GM23338 (cell line): Measurements from ENCODE around the gene RNF114. TPM values are rescaled to one million over a fixed set of nuclear protein-coding genes. Genes with fewer than 3 reads are reported as not detected.

Experiments
- ATAC-seq: fragments of 200-7000 bp; cut with Tn5 transposase; 3 replicates; pipeline ENCODE4 v1.9.1; 2020
- DNase-seq: peaks from one replicate; pipeline ENCODE4 v3.0.0-alpha.2; 2015; ENCODE audit warnings: low spot score
- H2AFZ ChIP-seq: fragments of 200-600 bp; sonication (generic); 2 replicates; pipeline ENCODE4 v1.8.0; 2016; ENCODE audit warnings: antibody characterized with exemption, mild to moderate bottlenecking, moderate library complexity
- H3F3A ChIP-seq: fragments of 200-600 bp; sonication (generic); replicated peaks from 2 replicates; pipeline ENCODE4 v1.8.0; 2017; ENCODE audit warnings: antibody characterized with exemption, mixed run types, low read depth
- H3K27ac ChIP-seq: fragments of 200-600 bp; sonication (generic); 2 replicates; pipeline ENCODE4 v1.6.1; 2016; ENCODE audit warnings: low read depth
- H3K27me3 ChIP-seq: fragments of 200-600 bp; sonication (generic); 2 replicates; pipeline ENCODE4 v1.8.0; 2016; ENCODE audit warnings: mild to moderate bottlenecking, mixed run types, moderate library complexity; ENCODE audit not compliant: insufficient read depth
- H3K36me3 ChIP-seq: fragments of 200-600 bp; sonication (generic); 2 replicates; pipeline ENCODE4 v1.8.0; 2016; ENCODE audit warnings: mild to moderate bottlenecking; ENCODE audit not compliant: insufficient read depth
- H3K4me1 ChIP-seq: fragments of 200-600 bp; sonication (generic); 2 replicates; pipeline ENCODE4 v1.8.0; 2016; ENCODE audit warnings: mild to moderate bottlenecking, moderate library complexity; ENCODE audit not compliant: insufficient read depth
- H3K4me2 ChIP-seq: fragments of 200-600 bp; sonication (generic); 2 replicates; pipeline ENCODE4 v1.7.1; 2017; ENCODE audit warnings: mixed run types
- H3K4me3 ChIP-seq: fragments of 200-600 bp; sonication (generic); 2 replicates; pipeline ENCODE4 v1.6.1; 2016; ENCODE audit warnings: mixed run types
- H3K79me2 ChIP-seq: fragments of 200-600 bp; sonication (generic); replicated peaks from 2 replicates; pipeline ENCODE4 v1.8.0; 2017; ENCODE audit warnings: mild to moderate bottlenecking; ENCODE audit not compliant: insufficient read depth
- H3K9me2 ChIP-seq: fragments of 200-600 bp; sonication (generic); 2 replicates; pipeline ENCODE4 v1.8.0; 2017; ENCODE audit not compliant: insufficient read depth
- H4K20me1 ChIP-seq: fragments of 200-600 bp; sonication (generic); replicated peaks from 2 replicates; pipeline ENCODE4 v1.8.0; 2017; ENCODE audit warnings: mild to moderate bottlenecking; ENCODE audit not compliant: insufficient read depth
- H3K27ac Mint-ChIP-seq: 2 replicates; pipeline ENCODE4 v1.8.0; 2020; ENCODE audit warnings: inconsistent platforms, mild to moderate bottlenecking, moderate library complexity, mixed read lengths
- H3K27me3 Mint-ChIP-seq: 3 replicates; pipeline ENCODE4 v1.8.0; 2022; ENCODE audit warnings: low read depth, mild to moderate bottlenecking, moderate library complexity, mixed read lengths, inconsistent platforms; ENCODE audit not compliant: insufficient read depth, poor library complexity
- H3K36me3 Mint-ChIP-seq: 3 replicates; pipeline ENCODE4 v1.8.0; 2021; ENCODE audit warnings: low read depth, mild to moderate bottlenecking, inconsistent platforms, moderate library complexity, mixed read lengths
- H3K4me1 Mint-ChIP-seq: 3 replicates; pipeline ENCODE4 v1.8.0; 2020; ENCODE audit warnings: mild to moderate bottlenecking, inconsistent platforms, mixed read lengths
- H3K4me3 Mint-ChIP-seq: 3 replicates; pipeline ENCODE4 v1.8.0; 2021; ENCODE audit warnings: moderate library complexity, mild to moderate bottlenecking, inconsistent platforms, mixed read lengths
- H3K9me3 Mint-ChIP-seq: 3 replicates; pipeline ENCODE4 v1.8.0; 2020; ENCODE audit warnings: moderate library complexity, mild to moderate bottlenecking, inconsistent platforms, mixed read lengths
- EZH2phosphoT487 ChIP-seq: fragments of 200-600 bp; sonication (generic); IDR thresholded peaks from one replicate; pipeline ENCODE4 v1.8.1; 2018; ENCODE audit warnings: antibody characterized with exemption; ENCODE audit not compliant: unreplicated experiment
- JUNB ChIP-seq: IDR thresholded peaks from one replicate; pipeline ENCODE4 v1.6.1; 2016; ENCODE audit warnings: antibody characterized with exemption; ENCODE audit not compliant: unreplicated experiment
- NANOG ChIP-seq: IDR thresholded peaks from 2 replicates; pipeline ENCODE4 v1.6.1; 2016; ENCODE audit warnings: antibody characterized with exemption, borderline replicate concordance
- POLR2AphosphoS5 ChIP-seq: IDR thresholded peaks from 2 replicates; pipeline ENCODE4 v1.6.1; 2016; ENCODE audit warnings: antibody characterized with exemption, low read depth
- STAT1 ChIP-seq: IDR thresholded peaks from one replicate; pipeline ENCODE4 v1.6.1; 2016; ENCODE audit warnings: antibody characterized with exemption; ENCODE audit not compliant: unreplicated experiment
- ZNF114 ChIP-seq: fragments of 250-450 bp; sonication (Bioruptor Pico); IDR thresholded peaks from 2 replicates; pipeline ENCODE4 v1.5.0; 2020; ENCODE audit warnings: mild to moderate bottlenecking, moderate library complexity
- polyA plus RNA-seq: library from polyadenylated mRNA; unstranded; fragments of >200 nt; fragmentation: Nextera tagmentation; extraction: Ambion mirVana; gene quantifications from 2 replicates; pipeline ENCODE4 v1.2.1, GENCODE V29; 2016
- total RNA-seq: library from RNA; depleted of rRNA; stranded (reverse); fragments of >200 nt; shearing (Covaris generic); gene quantifications from 2 replicates; pipeline ENCODE4 v1.2.3, GENCODE V29; 2014
- TF ChIP-seq, protein P1 (sequence below): IDR thresholded peaks from one replicate; pipeline ENCODE4 v1.6.1; 2018; ENCODE audit warnings: antibody characterized with exemption; ENCODE audit not compliant: unreplicated experiment
- TF ChIP-seq, protein P2 (sequence below), 2 experiments: fragments of 200-600 bp in 1 of 2; sonication (generic) in 1 of 2; conservative IDR thresholded peaks; 2 replicates each; pipeline versions ENCODE4 v1.5.1 to v1.6.1; 2016 to 2017; ENCODE audit warnings: antibody characterized with exemption in 2 of 2, low read depth in 2 of 2, mild to moderate bottlenecking in 2 of 2, moderate library complexity in 1 of 2
- TF ChIP-seq, protein P3 (sequence below): fragments of 250-450 bp; sonication (Bioruptor Pico); IDR thresholded peaks from 2 replicates; pipeline ENCODE4 v1.5.0; 2020; ENCODE audit warnings: mild to moderate bottlenecking, moderate library complexity

The RNF114 gene
- total and polyA plus RNA-seq, 2 experiments from 2014 or later, result 155 to 279 TPM

DNA sequence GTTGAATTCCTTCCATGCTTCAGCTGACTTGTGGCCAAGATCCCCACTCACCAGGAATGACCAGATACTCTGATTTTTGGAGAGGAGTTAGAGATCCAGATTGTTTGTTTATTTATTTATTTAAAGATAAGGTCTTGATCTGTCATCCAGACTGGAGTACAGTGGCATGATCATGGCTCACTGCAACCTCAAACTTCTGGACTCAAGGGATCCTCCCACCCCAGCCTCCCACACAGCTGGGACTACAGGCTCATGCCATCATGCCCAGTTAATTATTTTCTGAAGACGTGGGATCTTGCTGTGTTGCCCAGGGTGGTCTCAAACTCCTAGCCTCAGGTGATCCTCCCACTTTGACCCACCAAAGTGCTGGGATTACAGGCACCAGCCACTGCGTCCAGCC is 16.7 kb upstream of the RNF114 start:
- peaks cover 2% of the 10 kb centered on the region; the same call in 1 of the 2 replicates for H4K20me1 ChIP-seq
- no peak overlapping the region for H2AFZ ChIP-seq
- no peaks in the 10 kb centered on the region for H3K36me3 Mint-ChIP-seq
- TF ChIP-seq ZNF114 (CRISPR knock-in tag) (no peak), EZH2phosphoT487 (no peak), POLR2AphosphoS5 (no peak), JUNB (no peak), STAT1 (no peak), NANOG (no peak)
- TF ChIP-seq, protein P1, sequence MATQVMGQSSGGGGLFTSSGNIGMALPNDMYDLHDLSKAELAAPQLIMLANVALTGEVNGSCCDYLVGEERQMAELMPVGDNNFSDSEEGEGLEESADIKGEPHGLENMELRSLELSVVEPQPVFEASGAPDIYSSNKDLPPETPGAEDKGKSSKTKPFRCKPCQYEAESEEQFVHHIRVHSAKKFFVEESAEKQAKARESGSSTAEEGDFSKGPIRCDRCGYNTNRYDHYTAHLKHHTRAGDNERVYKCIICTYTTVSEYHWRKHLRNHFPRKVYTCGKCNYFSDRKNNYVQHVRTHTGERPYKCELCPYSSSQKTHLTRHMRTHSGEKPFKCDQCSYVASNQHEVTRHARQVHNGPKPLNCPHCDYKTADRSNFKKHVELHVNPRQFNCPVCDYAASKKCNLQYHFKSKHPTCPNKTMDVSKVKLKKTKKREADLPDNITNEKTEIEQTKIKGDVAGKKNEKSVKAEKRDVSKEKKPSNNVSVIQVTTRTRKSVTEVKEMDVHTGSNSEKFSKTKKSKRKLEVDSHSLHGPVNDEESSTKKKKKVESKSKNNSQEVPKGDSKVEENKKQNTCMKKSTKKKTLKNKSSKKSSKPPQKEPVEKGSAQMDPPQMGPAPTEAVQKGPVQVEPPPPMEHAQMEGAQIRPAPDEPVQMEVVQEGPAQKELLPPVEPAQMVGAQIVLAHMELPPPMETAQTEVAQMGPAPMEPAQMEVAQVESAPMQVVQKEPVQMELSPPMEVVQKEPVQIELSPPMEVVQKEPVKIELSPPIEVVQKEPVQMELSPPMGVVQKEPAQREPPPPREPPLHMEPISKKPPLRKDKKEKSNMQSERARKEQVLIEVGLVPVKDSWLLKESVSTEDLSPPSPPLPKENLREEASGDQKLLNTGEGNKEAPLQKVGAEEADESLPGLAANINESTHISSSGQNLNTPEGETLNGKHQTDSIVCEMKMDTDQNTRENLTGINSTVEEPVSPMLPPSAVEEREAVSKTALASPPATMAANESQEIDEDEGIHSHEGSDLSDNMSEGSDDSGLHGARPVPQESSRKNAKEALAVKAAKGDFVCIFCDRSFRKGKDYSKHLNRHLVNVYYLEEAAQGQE, result no peak
- TF ChIP-seq, protein P2, sequence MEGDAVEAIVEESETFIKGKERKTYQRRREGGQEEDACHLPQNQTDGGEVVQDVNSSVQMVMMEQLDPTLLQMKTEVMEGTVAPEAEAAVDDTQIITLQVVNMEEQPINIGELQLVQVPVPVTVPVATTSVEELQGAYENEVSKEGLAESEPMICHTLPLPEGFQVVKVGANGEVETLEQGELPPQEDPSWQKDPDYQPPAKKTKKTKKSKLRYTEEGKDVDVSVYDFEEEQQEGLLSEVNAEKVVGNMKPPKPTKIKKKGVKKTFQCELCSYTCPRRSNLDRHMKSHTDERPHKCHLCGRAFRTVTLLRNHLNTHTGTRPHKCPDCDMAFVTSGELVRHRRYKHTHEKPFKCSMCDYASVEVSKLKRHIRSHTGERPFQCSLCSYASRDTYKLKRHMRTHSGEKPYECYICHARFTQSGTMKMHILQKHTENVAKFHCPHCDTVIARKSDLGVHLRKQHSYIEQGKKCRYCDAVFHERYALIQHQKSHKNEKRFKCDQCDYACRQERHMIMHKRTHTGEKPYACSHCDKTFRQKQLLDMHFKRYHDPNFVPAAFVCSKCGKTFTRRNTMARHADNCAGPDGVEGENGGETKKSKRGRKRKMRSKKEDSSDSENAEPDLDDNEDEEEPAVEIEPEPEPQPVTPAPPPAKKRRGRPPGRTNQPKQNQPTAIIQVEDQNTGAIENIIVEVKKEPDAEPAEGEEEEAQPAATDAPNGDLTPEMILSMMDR (conservative IDR thresholded peaks at IDR 0.05; ENCODE audit: low read depth in 2 of 2), result no peak
- TF ChIP-seq, protein P3, sequence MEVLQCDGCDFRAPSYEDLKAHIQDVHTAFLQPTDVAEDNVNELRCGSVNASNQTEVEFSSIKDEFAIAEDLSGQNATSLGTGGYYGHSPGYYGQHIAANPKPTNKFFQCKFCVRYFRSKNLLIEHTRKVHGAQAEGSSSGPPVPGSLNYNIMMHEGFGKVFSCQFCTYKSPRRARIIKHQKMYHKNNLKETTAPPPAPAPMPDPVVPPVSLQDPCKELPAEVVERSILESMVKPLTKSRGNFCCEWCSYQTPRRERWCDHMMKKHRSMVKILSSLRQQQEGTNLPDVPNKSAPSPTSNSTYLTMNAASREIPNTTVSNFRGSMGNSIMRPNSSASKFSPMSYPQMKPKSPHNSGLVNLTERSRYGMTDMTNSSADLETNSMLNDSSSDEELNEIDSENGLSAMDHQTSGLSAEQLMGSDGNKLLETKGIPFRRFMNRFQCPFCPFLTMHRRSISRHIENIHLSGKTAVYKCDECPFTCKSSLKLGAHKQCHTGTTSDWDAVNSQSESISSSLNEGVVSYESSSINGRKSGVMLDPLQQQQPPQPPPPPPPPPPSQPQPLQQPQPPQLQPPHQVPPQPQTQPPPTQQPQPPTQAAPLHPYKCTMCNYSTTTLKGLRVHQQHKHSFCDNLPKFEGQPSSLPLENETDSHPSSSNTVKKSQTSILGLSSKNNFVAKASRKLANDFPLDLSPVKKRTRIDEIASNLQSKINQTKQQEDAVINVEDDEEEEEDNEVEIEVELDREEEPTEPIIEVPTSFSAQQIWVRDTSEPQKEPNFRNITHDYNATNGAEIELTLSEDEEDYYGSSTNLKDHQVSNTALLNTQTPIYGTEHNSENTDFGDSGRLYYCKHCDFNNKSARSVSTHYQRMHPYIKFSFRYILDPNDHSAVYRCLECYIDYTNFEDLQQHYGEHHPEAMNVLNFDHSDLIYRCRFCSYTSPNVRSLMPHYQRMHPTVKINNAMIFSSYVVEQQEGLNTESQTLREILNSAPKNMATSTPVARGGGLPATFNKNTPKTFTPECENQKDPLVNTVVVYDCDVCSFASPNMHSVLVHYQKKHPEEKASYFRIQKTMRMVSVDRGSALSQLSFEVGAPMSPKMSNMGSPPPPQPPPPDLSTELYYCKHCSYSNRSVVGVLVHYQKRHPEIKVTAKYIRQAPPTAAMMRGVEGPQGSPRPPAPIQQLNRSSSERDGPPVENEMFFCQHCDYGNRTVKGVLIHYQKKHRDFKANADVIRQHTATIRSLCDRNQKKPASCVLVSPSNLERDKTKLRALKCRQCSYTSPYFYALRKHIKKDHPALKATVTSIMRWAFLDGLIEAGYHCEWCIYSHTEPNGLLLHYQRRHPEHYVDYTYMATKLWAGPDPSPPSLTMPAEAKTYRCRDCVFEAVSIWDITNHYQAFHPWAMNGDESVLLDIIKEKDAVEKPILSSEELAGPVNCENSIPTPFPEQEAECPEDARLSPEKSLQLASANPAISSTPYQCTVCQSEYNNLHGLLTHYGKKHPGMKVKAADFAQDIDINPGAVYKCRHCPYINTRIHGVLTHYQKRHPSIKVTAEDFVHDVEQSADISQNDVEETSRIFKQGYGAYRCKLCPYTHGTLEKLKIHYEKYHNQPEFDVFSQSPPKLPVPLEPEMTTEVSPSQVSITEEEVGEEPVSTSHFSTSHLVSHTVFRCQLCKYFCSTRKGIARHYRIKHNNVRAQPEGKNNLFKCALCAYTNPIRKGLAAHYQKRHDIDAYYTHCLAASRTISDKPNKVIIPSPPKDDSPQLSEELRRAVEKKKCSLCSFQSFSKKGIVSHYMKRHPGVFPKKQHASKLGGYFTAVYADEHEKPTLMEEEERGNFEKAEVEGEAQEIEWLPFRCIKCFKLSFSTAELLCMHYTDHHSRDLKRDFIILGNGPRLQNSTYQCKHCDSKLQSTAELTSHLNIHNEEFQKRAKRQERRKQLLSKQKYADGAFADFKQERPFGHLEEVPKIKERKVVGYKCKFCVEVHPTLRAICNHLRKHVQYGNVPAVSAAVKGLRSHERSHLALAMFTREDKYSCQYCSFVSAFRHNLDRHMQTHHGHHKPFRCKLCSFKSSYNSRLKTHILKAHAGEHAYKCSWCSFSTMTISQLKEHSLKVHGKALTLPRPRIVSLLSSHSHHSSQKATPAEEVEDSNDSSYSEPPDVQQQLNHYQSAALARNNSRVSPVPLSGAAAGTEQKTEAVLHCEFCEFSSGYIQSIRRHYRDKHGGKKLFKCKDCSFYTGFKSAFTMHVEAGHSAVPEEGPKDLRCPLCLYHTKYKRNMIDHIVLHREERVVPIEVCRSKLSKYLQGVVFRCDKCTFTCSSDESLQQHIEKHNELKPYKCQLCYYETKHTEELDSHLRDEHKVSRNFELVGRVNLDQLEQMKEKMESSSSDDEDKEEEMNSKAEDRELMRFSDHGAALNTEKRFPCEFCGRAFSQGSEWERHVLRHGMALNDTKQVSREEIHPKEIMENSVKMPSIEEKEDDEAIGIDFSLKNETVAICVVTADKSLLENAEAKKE (CRISPR knock-in tag), result no peak
- ATAC-seq (no peak), DNase-seq (no peak)
- no peak overlapping the region for H3K4me3 Mint-ChIP-seq
- H3K4me1 Mint-ChIP-seq, result peaks cover 11% of the 10 kb centered on the region
- H3K36me3 ChIP-seq, result no peaks in the 10 kb centered on the region
- H3K9me3 Mint-ChIP-seq, result peaks cover 4% of the 10 kb centered on the region; the same call in 1 of the 3 replicates
- H3K27me3 Mint-ChIP-seq, result peaks cover 18% of the 10 kb centered on the region
- peaks cover 6% of the 10 kb centered on the region; the same call in 1 of the 2 replicates for H3K4me1 ChIP-seq
- H3K4me2 ChIP-seq, result no peak overlapping the region
- H3K27ac ChIP-seq, result no peak overlapping the region
- no peaks in the 10 kb centered on the region for H3K27me3 ChIP-seq
- peaks cover 6% of the 10 kb centered on the region for H3K79me2 ChIP-seq
- H3K9me2 ChIP-seq, result no peaks in the 10 kb centered on the region
- H3F3A ChIP-seq, result peaks cover 7% of the 10 kb centered on the region; the same call in 1 of the 2 replicates
- no peak overlapping the region for H3K27ac Mint-ChIP-seq
- no peak overlapping the region for H3K4me3 ChIP-seq
